MM.1S (cell line): ENCODE results near the gene ALOX12B.

Experiments
- DNase-seq: peaks from one replicate; pipeline ENCODE4 v3.0.0-alpha.2; 2015
- H2AFZ ChIP-seq: fragments of 300-600 bp; sonication (generic); 2 replicates; pipeline ENCODE4 v1.6.0; 2016; ENCODE audit warnings: antibody characterized with exemption, low read length
- H3F3A ChIP-seq: fragments of 300-600 bp; sonication (generic); 2 replicates; pipeline ENCODE4 v1.6.1; 2016; ENCODE audit warnings: mild to moderate bottlenecking, antibody characterized with exemption, low read length, moderate library complexity, mixed read lengths; ENCODE audit not compliant: insufficient read depth
- H3K27ac ChIP-seq: fragments of 300-600 bp; sonication (generic); 2 replicates; pipeline ENCODE4 v1.5.1; 2016; ENCODE audit warnings: mild to moderate bottlenecking, low read length
- H3K27me3 ChIP-seq: fragments of 300-600 bp; sonication (generic); replicated peaks from 2 replicates; pipeline ENCODE4 v1.6.0; 2016; ENCODE audit warnings: low read length; ENCODE audit not compliant: insufficient read depth
- H3K36me3 ChIP-seq: fragments of 300-600 bp; sonication (generic); replicated peaks from 2 replicates; pipeline ENCODE4 v1.6.1; 2016; ENCODE audit warnings: mild to moderate bottlenecking, low read length, mixed read lengths; ENCODE audit not compliant: insufficient read depth
- H3K4me1 ChIP-seq: fragments of 300-600 bp; sonication (generic); 2 replicates; pipeline ENCODE4 v1.6.1; 2016; ENCODE audit warnings: low read length, mixed read lengths
- H3K4me2 ChIP-seq: fragments of 300-600 bp; sonication (generic); 2 replicates; pipeline ENCODE4 v1.6.0; 2016; ENCODE audit warnings: low read depth, low read length
- H3K4me3 ChIP-seq: fragments of 300-600 bp; sonication (generic); 2 replicates; pipeline ENCODE4 v1.5.1; 2016; ENCODE audit warnings: low read length, mixed read lengths
- H3K79me2 ChIP-seq: fragments of 300-600 bp; sonication (generic); 2 replicates; pipeline ENCODE4 v1.6.1; 2016; ENCODE audit warnings: mixed run types, low read length, mixed read lengths
- H3K9ac ChIP-seq: fragments of 300-600 bp; sonication (generic); 2 replicates; pipeline ENCODE4 v1.6.1; 2016; ENCODE audit warnings: low read length, mixed read lengths
- H3K9me2 ChIP-seq: fragments of 300-600 bp; sonication (generic); replicated peaks from 2 replicates; pipeline ENCODE4 v1.6.1; 2016; ENCODE audit warnings: mild to moderate bottlenecking, low read length, mixed read lengths; ENCODE audit not compliant: insufficient read depth
- H3K9me3 ChIP-seq: fragments of 300-600 bp; sonication (generic); replicated peaks from 2 replicates; pipeline ENCODE4 v1.6.1; 2016; ENCODE audit warnings: mild to moderate bottlenecking, low read length, mixed read lengths; ENCODE audit not compliant: insufficient read depth
- H4K20me1 ChIP-seq: fragments of 300-600 bp; sonication (generic); 2 replicates; pipeline ENCODE4 v1.6.1; 2016; ENCODE audit warnings: mild to moderate bottlenecking, low read length, moderate library complexity, mixed read lengths; ENCODE audit not compliant: insufficient read depth
- EZH2 ChIP-seq: fragments of 300-600 bp; sonication (generic); optimal IDR thresholded peaks from 2 replicates; pipeline ENCODE3; 2017; ENCODE audit warnings: low read depth, mild to moderate bottlenecking, antibody characterized with exemption, low read length, mixed read lengths
- EZH2phosphoT487 ChIP-seq: fragments of 300-600 bp; sonication (generic); IDR thresholded peaks from 2 replicates; pipeline ENCODE4 v1.6.1; 2018; ENCODE audit warnings: antibody characterized with exemption, low read length
- TF ChIP-seq, protein P1 (sequence below): fragments of 300-600 bp; sonication (generic); IDR thresholded peaks from 2 replicates; pipeline ENCODE4 v1.5.1; 2016; ENCODE audit warnings: antibody characterized with exemption, low read length, mixed read lengths

The ALOX12B gene

GRCh38 chr17:8101721-8102120 lies 14.2 kb upstream of the ALOX12B start:
- Histone ChIP-seq H3K9me3 (no peaks in the 10 kb centered on the region), H3K4me2 (no peak overlapping the region), H3K36me3 (no peaks in the 10 kb centered on the region), H3K4me1 (no peaks in the 10 kb centered on the region), H4K20me1 (no peaks in the 10 kb centered on the region), H3K79me2 (no peaks in the 10 kb centered on the region), H3K9me2 (no peaks in the 10 kb centered on the region), H3K27ac (no peak overlapping the region), H3K27me3 (peaks cover 49% of the 10 kb centered on the region), H2AFZ (no peak overlapping the region), H3F3A (no peaks in the 10 kb centered on the region; the same call in 1 of the 2 replicates), H3K9ac (no peak overlapping the region), H3K4me3 (no peak overlapping the region)
- DNase-seq, result no peak
- no peak for TF ChIP-seq EZH2
- TF ChIP-seq, protein P1, sequence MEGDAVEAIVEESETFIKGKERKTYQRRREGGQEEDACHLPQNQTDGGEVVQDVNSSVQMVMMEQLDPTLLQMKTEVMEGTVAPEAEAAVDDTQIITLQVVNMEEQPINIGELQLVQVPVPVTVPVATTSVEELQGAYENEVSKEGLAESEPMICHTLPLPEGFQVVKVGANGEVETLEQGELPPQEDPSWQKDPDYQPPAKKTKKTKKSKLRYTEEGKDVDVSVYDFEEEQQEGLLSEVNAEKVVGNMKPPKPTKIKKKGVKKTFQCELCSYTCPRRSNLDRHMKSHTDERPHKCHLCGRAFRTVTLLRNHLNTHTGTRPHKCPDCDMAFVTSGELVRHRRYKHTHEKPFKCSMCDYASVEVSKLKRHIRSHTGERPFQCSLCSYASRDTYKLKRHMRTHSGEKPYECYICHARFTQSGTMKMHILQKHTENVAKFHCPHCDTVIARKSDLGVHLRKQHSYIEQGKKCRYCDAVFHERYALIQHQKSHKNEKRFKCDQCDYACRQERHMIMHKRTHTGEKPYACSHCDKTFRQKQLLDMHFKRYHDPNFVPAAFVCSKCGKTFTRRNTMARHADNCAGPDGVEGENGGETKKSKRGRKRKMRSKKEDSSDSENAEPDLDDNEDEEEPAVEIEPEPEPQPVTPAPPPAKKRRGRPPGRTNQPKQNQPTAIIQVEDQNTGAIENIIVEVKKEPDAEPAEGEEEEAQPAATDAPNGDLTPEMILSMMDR, result no peak

DNA sequence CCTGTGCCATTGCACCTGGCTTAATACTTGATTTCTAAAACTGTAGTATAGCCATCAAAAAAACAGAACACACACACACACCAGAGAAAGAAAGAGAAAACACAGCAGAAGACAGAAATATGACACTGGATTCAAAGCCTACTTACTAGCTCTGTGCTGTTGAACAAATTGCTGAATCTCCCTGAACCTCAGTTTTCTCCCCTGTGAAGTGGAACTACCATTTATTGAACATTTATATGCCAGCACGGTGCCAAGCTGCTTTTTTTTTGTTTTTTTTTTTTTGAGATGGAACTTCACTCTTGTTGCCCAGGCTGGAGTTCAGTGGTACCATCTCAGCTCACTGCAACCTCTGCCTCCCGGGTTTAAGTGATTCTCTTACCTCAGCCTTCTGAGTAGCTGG lies 13.2 kb upstream of the ALOX12B start:
- Histone ChIP-seq H3K79me2 (no peaks in the 10 kb centered on the region), H2AFZ (no peak overlapping the region), H3K9me2 (no peaks in the 10 kb centered on the region)

GRCh38 chr17:8100111-8100510 lies 12.6 kb upstream of the ALOX12B start:
- TF ChIP-seq, protein P1, result no peak
- TF ChIP-seq EZH2, result no peak
- no peak for TF ChIP-seq EZH2phosphoT487

More for the DNA sequence above, 13.2 kb upstream of the ALOX12B start:
- TF ChIP-seq EZH2phosphoT487 (no peak), EZH2 (no peak)
- TF ChIP-seq, protein P1, result no peak
- Histone ChIP-seq H4K20me1 (no peaks in the 10 kb centered on the region), H3K9ac (no peak overlapping the region), H3K4me1 (no peaks in the 10 kb centered on the region), H3K27ac (no peak overlapping the region), H3K36me3 (no peaks in the 10 kb centered on the region), H3K4me2 (no peak overlapping the region), H3K27me3 (peaks cover 52% of the 10 kb centered on the region), H3K4me3 (no peak overlapping the region), H3K9me3 (no peaks in the 10 kb centered on the region), H3F3A (no peaks in the 10 kb centered on the region; the same call in 1 of the 2 replicates)
- DNase-seq, result no peak

More at GRCh38 chr17:8100111-8100510, 12.6 kb upstream of the ALOX12B start:
- Histone ChIP-seq H3K4me3 (no peak overlapping the region), H3K79me2 (no peaks in the 10 kb centered on the region), H3K27ac (no peak overlapping the region), H4K20me1 (no peaks in the 10 kb centered on the region), H3K4me2 (no peak overlapping the region), H3K4me1 (no peaks in the 10 kb centered on the region), H3K9me3 (no peaks in the 10 kb centered on the region), H3K9ac (no peak overlapping the region), H3F3A (no peaks in the 10 kb centered on the region), H3K36me3 (no peaks in the 10 kb centered on the region), H3K27me3 (peaks cover 52% of the 10 kb centered on the region), H2AFZ (no peak overlapping the region), H3K9me2 (no peaks in the 10 kb centered on the region)
- DNase-seq, result no peak
